SH-SY5Y (cell line): Measurements from ENCODE around the gene VWA5A.

Experiments used
- GATA2 ChIP-seq: IDR thresholded peaks from 2 replicates; pipeline ENCODE4 v1.6.1; 2011; ENCODE audit warnings: mild to moderate bottlenecking, low read depth, low read length
- GATA3 ChIP-seq: IDR thresholded peaks from 2 replicates; pipeline ENCODE4 v1.6.1; 2011; ENCODE audit warnings: low read depth, mild to moderate bottlenecking, low read length, moderate library complexity

DNA sequence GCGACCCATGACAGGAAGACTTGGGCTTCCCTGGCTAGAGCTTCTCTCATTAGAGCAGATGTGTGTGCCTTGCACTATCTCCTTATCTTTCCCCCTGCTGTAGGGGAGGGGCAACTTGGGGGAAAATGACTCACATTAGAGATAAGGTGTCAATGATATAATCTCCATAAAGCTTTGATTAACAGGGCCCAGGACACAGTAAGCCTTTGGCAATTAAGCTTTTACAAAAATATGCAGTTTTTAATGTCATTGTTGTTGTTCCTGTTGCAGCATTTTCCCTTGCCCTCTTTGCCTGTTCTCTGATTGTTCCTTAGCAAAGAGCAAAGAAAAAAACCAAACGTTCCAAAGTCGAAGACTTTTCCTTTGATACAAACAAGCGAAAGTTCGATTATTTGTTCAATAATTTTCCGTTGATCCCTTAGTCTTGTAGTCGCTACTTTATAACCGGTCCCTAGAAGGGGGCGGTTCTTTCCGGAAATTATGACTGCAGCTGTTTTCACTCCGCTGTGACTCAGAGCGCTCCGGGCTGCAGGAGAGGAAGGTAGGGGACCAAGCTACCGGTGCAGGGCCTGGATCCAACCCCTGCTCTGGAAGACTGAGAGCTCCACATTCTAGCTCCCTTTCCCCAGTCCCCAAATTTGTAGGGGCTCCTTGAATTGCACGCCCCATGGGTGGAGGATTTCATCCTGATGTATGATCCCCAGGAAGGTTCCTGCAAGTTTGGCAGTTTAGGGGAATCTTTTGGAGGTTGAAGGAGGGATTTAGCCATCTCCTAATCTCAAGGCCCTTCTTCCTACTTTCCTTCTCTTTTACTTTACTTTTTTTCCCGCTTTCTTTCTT, at the start of gene VWA5A:
- TF ChIP-seq GATA3 = no peak
- TF ChIP-seq GATA2 = peak; percentile 65
